Fibroblast of villous mesenchyme (primary cell): Measurements from ENCODE around the gene TIGIT. TPM values are rescaled to one million over a fixed set of nuclear protein-coding genes. Genes with fewer than 3 reads are reported as not detected.

ENCODE experiments used
- DNase-seq: peaks from one replicate; pipeline ENCODE4 v3.0.0-alpha.2; 2010; ENCODE audit warnings: low read depth
- H3K4me3 ChIP-seq: 2 replicates; pipeline ENCODE4 v1.5.1; 2011; ENCODE audit warnings: low read depth, mild to moderate bottlenecking, low read length
- CTCF ChIP-seq: IDR thresholded peaks from 2 replicates; pipeline ENCODE4 v1.5.1; 2012; ENCODE audit warnings: low read depth, mild to moderate bottlenecking, low read length; ENCODE audit not compliant: insufficient read depth
- total RNA-seq: library from RNA; depleted of rRNA; stranded (reverse); fragments of >200 nt; gene quantifications from 2 replicates; pipeline ENCODE4 v1.2.3, GENCODE V29; 2012

TIGIT gene
- total RNA-seq, 1 donor = under 0.01 TPM

DNA sequence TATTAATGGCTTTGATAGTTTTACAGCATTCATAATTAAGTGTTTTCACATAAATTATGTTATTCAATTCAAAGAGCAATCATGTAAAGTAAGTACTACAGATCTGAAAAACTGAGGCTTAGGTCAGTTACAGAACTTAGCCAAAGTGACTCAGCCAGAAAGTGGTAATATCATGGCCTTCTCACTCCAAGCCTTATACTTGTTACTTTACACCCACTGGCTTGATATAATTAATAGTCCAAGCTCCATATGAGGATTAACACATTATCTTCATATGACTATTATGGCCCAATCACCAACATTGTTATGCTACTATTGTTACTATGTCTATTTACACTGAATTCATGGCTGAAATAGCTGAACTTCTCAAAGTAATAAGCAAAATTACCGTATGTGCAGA lies 50.7 kb downstream of the TIGIT start:
- DNase-seq = no peak
- no peak for TF ChIP-seq CTCF
- no peak overlapping the region for H3K4me3 ChIP-seq

DNA sequence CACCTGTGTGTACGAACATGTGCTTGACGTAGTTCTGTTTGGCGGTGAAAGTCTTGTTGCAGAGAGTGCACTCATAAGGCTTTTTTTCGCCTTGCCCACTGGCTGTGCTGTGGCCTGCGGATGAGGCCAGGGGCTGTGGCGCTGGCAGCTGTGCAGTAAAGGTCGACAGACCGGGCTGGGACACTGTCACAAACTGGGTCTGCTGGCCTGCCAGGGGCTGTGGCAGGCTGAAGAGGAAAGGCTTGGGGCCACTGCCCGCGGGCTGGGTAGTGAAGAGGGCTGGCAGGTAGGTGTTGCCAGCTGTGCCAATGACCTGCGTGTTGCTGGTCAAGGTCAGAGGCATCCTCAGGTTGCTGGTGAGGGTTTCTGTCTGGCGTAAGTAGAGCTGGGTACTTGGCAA lies 56.4 kb downstream of the TIGIT start:
- no peak overlapping the region for H3K4me3 ChIP-seq
- no peak for TF ChIP-seq CTCF
- no peak for DNase-seq

DNA sequence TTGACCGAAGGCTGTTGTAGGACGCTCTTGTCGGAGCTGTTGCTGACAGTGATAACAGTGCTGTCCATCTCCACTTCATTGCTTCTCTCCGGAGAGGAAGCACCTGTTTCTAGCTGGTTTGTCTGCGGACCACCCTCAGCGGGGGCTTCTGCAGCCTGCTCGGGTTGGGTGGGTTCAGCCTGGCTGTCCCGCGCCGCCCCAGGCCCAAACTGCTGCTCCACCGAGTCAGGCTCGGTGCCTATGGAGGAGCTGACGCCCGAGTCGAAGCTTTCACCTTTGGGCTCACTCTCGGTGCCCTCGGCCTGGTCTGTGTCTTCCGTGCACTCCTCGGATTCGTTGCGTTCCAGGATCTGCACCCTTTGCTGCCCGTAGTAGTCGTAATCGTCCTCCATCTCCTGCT lies 56.9 kb downstream of the TIGIT start:
- TF ChIP-seq CTCF = no peak
- DNase-seq = no peak
- no peak overlapping the region for H3K4me3 ChIP-seq

- no peak overlapping the region for H3K4me3 ChIP-seq
- TF ChIP-seq CTCF = no peak
- no peak for DNase-seq
Observed at GRCh38 chr3:114351123-114351821, 57.4 kb downstream of the TIGIT start.

GRCh38 chr3:114351822-114352145 lies 58.0 kb downstream of the TIGIT start:
- TF ChIP-seq CTCF = no peak
- no peak overlapping the region for H3K4me3 ChIP-seq
- no peak for DNase-seq

- no peak for DNase-seq
- no peak overlapping the region for H3K4me3 ChIP-seq
- no peak for TF ChIP-seq CTCF
Observed at GRCh38 chr3:114355653-114356052, 61.8 kb downstream of the TIGIT start.

GRCh38 chr3:114356066-114356465 lies 62.2 kb downstream of the TIGIT start:
- H3K4me3 ChIP-seq = no peak overlapping the region
- DNase-seq = no peak
- no peak for TF ChIP-seq CTCF
